ENCODE measurements around the gene SH3BP4.

DNA sequence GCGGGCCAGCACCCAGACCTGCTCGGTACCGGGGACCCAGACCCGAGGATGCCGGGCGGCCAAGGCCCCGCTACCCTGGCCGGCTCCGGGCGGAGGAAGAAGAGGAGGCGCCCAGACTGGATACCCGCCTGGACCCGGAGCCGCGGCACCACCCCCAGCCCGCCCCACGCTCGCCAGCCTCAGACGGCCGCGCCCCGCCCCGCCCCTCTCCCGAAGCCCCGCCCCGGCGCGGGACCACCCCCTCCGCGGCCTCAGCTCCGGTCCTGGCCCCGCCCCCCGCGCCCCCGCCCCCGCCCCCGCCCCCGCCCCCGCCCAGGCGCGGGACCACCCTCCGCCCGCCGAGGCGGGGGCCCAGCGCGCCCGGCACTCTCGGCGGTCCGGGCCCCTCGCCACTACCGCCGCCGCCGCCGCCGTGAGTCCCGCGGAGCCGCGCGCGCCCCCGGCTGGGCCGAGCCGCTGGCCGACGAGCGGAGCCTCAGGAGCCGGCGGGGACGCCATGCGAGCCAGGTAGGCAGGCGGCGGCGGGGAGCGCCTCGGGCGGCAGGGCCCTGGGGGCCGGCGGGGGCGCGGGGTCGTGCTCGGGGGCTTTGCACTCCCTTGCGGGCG, at the start of gene SH3BP4:
- TF ChIP-seq, protein P1, sequence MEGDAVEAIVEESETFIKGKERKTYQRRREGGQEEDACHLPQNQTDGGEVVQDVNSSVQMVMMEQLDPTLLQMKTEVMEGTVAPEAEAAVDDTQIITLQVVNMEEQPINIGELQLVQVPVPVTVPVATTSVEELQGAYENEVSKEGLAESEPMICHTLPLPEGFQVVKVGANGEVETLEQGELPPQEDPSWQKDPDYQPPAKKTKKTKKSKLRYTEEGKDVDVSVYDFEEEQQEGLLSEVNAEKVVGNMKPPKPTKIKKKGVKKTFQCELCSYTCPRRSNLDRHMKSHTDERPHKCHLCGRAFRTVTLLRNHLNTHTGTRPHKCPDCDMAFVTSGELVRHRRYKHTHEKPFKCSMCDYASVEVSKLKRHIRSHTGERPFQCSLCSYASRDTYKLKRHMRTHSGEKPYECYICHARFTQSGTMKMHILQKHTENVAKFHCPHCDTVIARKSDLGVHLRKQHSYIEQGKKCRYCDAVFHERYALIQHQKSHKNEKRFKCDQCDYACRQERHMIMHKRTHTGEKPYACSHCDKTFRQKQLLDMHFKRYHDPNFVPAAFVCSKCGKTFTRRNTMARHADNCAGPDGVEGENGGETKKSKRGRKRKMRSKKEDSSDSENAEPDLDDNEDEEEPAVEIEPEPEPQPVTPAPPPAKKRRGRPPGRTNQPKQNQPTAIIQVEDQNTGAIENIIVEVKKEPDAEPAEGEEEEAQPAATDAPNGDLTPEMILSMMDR (IDR thresholded peaks at IDR 0.05) = no peak
- TF ChIP-seq POLR2A (IDR thresholded peaks at IDR 0.05) = no peak

Measured in esophagus squamous epithelium (tissue), 4 donors.